Measurements from ENCODE around the gene AIFM1. TPM values are rescaled to one million over a fixed set of nuclear protein-coding genes. Genes with fewer than 3 reads are reported as not detected.
A peak's percentile ranks its signal among the peaks of the same experiment; 100 is the strongest.
"Not testable (repeated sequence)": the region's sequence is repeated elsewhere in the genome, so short reads cannot be mapped to it uniquely, and the experiment has no call there.

Gene AIFM1
- total and polyA plus RNA-seq, 2 donors (not counting 3 experiments of a cell fraction or from before 2014, with no cell fraction given) = 23.7 to 29.7 TPM

GRCh38 chrX:130117166-130117565 is 48.5 kb downstream of the AIFM1 start:
- no peaks in the 10 kb centered on the region for H3K27me3 ChIP-seq (ENCODE audit: control insufficient read depth in 2 of 2, insufficient read depth in 2 of 2, low read length in 2 of 2)
- ChIA-PET POLR2A (no interaction called here), CTCF (interaction anchor here (1.3 to 5.7 kb wide), 2 partner anchors 32 to 37 kb away, joined by 3 to 24 read pairs; no protein-coding TSS in a partner anchor)
- H3K79me2 ChIP-seq (ENCODE audit: control insufficient read depth, insufficient read depth, low read length) = no peaks in the 10 kb centered on the region
- H3K4me2 ChIP-seq (ENCODE audit: insufficient read depth, low read length) = no peak overlapping the region
- no peaks in the 10 kb centered on the region for H3K9me3 ChIP-seq (replicated peaks; ENCODE audit: control insufficient read depth, insufficient read depth, low read length)
- H3K9ac ChIP-seq (replicated peaks; ENCODE audit: extremely low read depth, insufficient read depth, low read length) = no peak overlapping the region
- DNase-seq (ENCODE audit: low read depth, low spot score) = no peak
- no peak for TF ChIP-seq POLR2AphosphoS5 (IDR thresholded peaks at IDR 0.05; ENCODE audit: insufficient read depth, low read depth, low read length)
- no peak for TF ChIP-seq JUN (IDR thresholded peaks at IDR 0.05; ENCODE audit: borderline replicate concordance, insufficient read depth, insufficient read length, low read depth)
- TF ChIP-seq GATA2 (IDR thresholded peaks at IDR 0.05; ENCODE audit: insufficient read depth, insufficient read length, low read depth, low read length) = no peak
- TF ChIP-seq POLR2A (IDR thresholded peaks at IDR 0.05; ENCODE audit: low read depth, low read length) = no peak
- TF ChIP-seq, protein P1, sequence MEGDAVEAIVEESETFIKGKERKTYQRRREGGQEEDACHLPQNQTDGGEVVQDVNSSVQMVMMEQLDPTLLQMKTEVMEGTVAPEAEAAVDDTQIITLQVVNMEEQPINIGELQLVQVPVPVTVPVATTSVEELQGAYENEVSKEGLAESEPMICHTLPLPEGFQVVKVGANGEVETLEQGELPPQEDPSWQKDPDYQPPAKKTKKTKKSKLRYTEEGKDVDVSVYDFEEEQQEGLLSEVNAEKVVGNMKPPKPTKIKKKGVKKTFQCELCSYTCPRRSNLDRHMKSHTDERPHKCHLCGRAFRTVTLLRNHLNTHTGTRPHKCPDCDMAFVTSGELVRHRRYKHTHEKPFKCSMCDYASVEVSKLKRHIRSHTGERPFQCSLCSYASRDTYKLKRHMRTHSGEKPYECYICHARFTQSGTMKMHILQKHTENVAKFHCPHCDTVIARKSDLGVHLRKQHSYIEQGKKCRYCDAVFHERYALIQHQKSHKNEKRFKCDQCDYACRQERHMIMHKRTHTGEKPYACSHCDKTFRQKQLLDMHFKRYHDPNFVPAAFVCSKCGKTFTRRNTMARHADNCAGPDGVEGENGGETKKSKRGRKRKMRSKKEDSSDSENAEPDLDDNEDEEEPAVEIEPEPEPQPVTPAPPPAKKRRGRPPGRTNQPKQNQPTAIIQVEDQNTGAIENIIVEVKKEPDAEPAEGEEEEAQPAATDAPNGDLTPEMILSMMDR (IDR thresholded peaks at IDR 0.05; ENCODE audit: extremely low read depth in 1 of 2, insufficient read depth in 1 of 2, low read depth in 1 of 2, low read length in 2 of 2) = no peak
- no peak for TF ChIP-seq EZH2 (IDR thresholded peaks at IDR 0.05; ENCODE audit: borderline replicate concordance, low read depth, low read length, severe bottlenecking)
- TF ChIP-seq MYC (IDR thresholded peaks at IDR 0.05; ENCODE audit: low read depth, low read length) = no peak
- dilution Hi-C loops (cut with MboI; ENCODE audit: extremely low pct_ligation_motif_present, low sequenced_read_pairs) (no loop called here), intact Hi-C loops (cut with micrococcal nuclease) (no loop called here)
- no peaks in the 10 kb centered on the region for H3K36me3 ChIP-seq (ENCODE audit: control insufficient read depth in 2 of 2, extremely low read depth in 1 of 2, insufficient read depth in 2 of 2, low read length in 2 of 2)
- no peak overlapping the region for H2AFZ ChIP-seq (ENCODE audit: low read depth, low read length)
- H3K4me3 ChIP-seq (replicated peaks in 1 of 3; ENCODE audit: insufficient read depth in 1 of 3, low read depth in 1 of 3, low read length in 3 of 3) = no peak overlapping the region
- no peak for FAIRE-seq
- peaks cover 41% of the 10 kb centered on the region for H3K4me1 ChIP-seq (ENCODE audit: control insufficient read depth, extremely low read depth, insufficient read depth, low read length)
- no peak overlapping the region for H3K27ac ChIP-seq (ENCODE audit: insufficient read depth, low read depth, low read length)
- no peaks in the 10 kb centered on the region for H3K9me1 ChIP-seq (replicated peaks; ENCODE audit: control insufficient read depth, extremely low read depth, insufficient read depth, low read length)
- no peaks in the 10 kb centered on the region for H4K20me1 ChIP-seq (replicated peaks; ENCODE audit: control insufficient read depth, extremely low read depth, insufficient read depth, low read length)
- no TSS peak for BruUV-seq (replicated peaks)

- FAIRE-seq = peak; percentile 72
- dilution Hi-C loops (cut with MboI; ENCODE audit: extremely low pct_ligation_motif_present, low sequenced_read_pairs); intact Hi-C loops (cut with micrococcal nuclease); H3K27me3 ChIP-seq (ENCODE audit: control insufficient read depth in 2 of 2, insufficient read depth in 2 of 2, low read length in 2 of 2); H3K9ac ChIP-seq (replicated peaks; ENCODE audit: extremely low read depth, insufficient read depth, low read length); H3K4me2 ChIP-seq (ENCODE audit: insufficient read depth, low read length); BruUV-seq (replicated peaks); H4K20me1 ChIP-seq (replicated peaks; ENCODE audit: control insufficient read depth, extremely low read depth, insufficient read depth, low read length); H2AFZ ChIP-seq (ENCODE audit: low read depth, low read length); H3K4me3 ChIP-seq (replicated peaks in 1 of 3; ENCODE audit: insufficient read depth in 1 of 3, low read depth in 1 of 3, low read length in 3 of 3); H3K79me2 ChIP-seq (ENCODE audit: control insufficient read depth, insufficient read depth, low read length); CTCF ChIA-PET; H3K27ac ChIP-seq (ENCODE audit: insufficient read depth, low read depth, low read length); DNase-seq (ENCODE audit: low read depth, low spot score); H3K36me3 ChIP-seq (ENCODE audit: control insufficient read depth in 2 of 2, extremely low read depth in 1 of 2, insufficient read depth in 2 of 2, low read length in 2 of 2); H3K9me3 ChIP-seq (replicated peaks; ENCODE audit: control insufficient read depth, insufficient read depth, low read length); H3K9me1 ChIP-seq (replicated peaks; ENCODE audit: control insufficient read depth, extremely low read depth, insufficient read depth, low read length): not testable (repeated sequence)
- POLR2A ChIA-PET = interaction anchor here (0.7 kb wide), 1 partner anchor 414 kb away, joined by 3 read pairs; no protein-coding TSS in a partner anchor
- peaks cover 38% of the 10 kb centered on the region for H3K4me1 ChIP-seq (ENCODE audit: control insufficient read depth, extremely low read depth, insufficient read depth, low read length)
These were observed 50.3 kb downstream of the AIFM1 start for GRCh38 chrX:130115119-130115885.

Measured in endothelial cell of umbilical vein (primary cell).